Right lobe of liver (tissue), 6 donors: Measurements from ENCODE around the gene PAFAH2. TPM values are rescaled to one million over a fixed set of nuclear protein-coding genes. Genes with fewer than 3 reads are reported as not detected.

ENCODE experiments used
- ATAC-seq, 4 donors: fragments of 200-7000 bp; cut with Tn5 transposase; one replicate each; pipeline ENCODE4 v1.9.1; 2020; ENCODE audit warnings: mild to moderate bottlenecking in 4 of 4, moderate library complexity in 4 of 4
- DNase-seq, 3 donors: peaks; one replicate each; pipeline ENCODE4 v3.0.0-alpha.2; 2020
- H3K27ac ChIP-seq, 3 donors: fragments of 200-600 bp; one replicate each; pipeline ENCODE4 v1.8.0; 2022
- H3K27me3 ChIP-seq, 2 donors: fragments of 200-600 bp; one replicate each; pipeline ENCODE4 v1.8.0; 2022
- H3K36me3 ChIP-seq, 4 donors: fragments of 200-600 bp; sonication (generic) in 1 of 4; one replicate each; pipeline versions ENCODE4 v1.5.1 to v1.8.0; 2017 to 2022; ENCODE audit warnings: control low read depth in 1 of 4
- H3K4me1 ChIP-seq, 4 donors: fragments of 200-600 bp; sonication (generic) in 1 of 4; one replicate each; pipeline versions ENCODE4 v1.5.1 to v1.8.0; 2017 to 2022; ENCODE audit warnings: control low read depth in 1 of 4
- H3K4me3 ChIP-seq, 3 donors: fragments of 200-600 bp; one replicate each; pipeline ENCODE4 v1.8.0; 2022
- H3K9me3 ChIP-seq, 4 donors: fragments of 200-600 bp; sonication (generic) in 1 of 4; one replicate each; pipeline versions ENCODE4 v1.5.1 to v1.8.0; 2017 to 2022; ENCODE audit warnings: control low read depth in 1 of 4
- CTCF ChIP-seq, 4 donors: fragments of 200-600 bp in 3 of 4; fragments of 450-650 bp in 1 of 4; IDR thresholded peaks; one replicate each; pipeline versions ENCODE4 v1.5.1 to v1.8.0; 2016 to 2022; ENCODE audit warnings: antibody characterized with exemption in 4 of 4, mild to moderate bottlenecking in 2 of 4
- POLR2A ChIP-seq: fragments of 450-650 bp; IDR thresholded peaks from one replicate; pipeline ENCODE4 v1.6.1; 2017; ENCODE audit warnings: antibody characterized with exemption, mild to moderate bottlenecking
- WGBS: methylation state at CpG from one replicate; pipeline ENCODE4 v1.1.6; 2018; ENCODE audit warnings: low coverage, low lambda C conversion rate; ENCODE audit not compliant: insufficient coverage; ENCODE audit errors: missing lambda C conversion rate; 5-methylcytosine and 5-hydroxymethylcytosine counted together
- intact Hi-C, 2 donors: fragments of 100-400 bp; cut with DNase I; formaldehyde crosslinking; loops; one replicate each; pipeline versions ENCODE4 v1.11.2 to v1.14.1; 2022
- total RNA-seq, 6 experiments: library from RNA; depleted of rRNA in 2 of 6; stranded (reverse); fragments of >200 nt in 2 of 6; fragmentation: NEBNext Ultra II Directional in 3 of 6; extraction: Animal tissue kit (Norgen Biotek cat#: 25700) in 3 of 6; gene quantifications; one replicate each; pipeline versions ENCODE4 v1.1.0 to v1.2.4, GENCODE V29; 2016 to 2023
- donor health status: DM: no; HTN: yes; CAD: no.
- donor health status: DM: no; HTN: no; CAD: no.
- donor health status: DM: no; HTN: no; CAD: no.
- donor health status: DM: no; HTN: yes; CAD: no.
- donor health status: DM: no; HTN: yes; CAD: no.

Gene PAFAH2
- total RNA-seq, 6 experiments from 2014 or later: 13.2 to 25.2 (median 18.6) TPM

DNA sequence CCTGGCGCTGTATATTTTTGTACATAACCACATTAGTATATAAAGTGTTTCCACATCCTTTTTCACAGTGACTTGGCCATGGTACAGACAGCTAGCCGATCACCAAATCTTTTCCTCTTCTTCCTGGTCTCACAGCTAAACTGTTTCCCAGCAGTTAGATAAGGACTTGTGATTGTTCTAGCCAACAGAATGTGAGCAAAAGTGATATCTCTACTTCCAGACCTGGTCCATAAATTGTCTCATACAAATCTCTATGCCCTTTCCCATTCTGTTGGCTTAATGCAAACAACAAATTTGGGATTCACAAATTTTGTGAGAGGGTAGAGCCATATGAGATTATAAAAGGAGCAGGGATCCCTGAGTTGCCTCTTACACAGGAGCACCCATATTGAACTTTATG lies 19.5 kb downstream of the PAFAH2 start:
- peaks cover 4 to 75% (median 19%) of the 10 kb centered on the region in 4 donors for H3K36me3 ChIP-seq
- H3K27me3 ChIP-seq: no peaks in the 10 kb centered on the region
- DNase-seq (no peak), ATAC-seq (no peak)
- TF ChIP-seq POLR2A (no peak), CTCF (IDR thresholded peaks at IDR 0.05) (no peak)
- no peaks in the 10 kb centered on the region for H3K9me3 ChIP-seq
- H3K27ac ChIP-seq: no peak overlapping the region
- intact Hi-C loops: no loop called here
- WGBS: 72% methylated on average over 2 of the region's 2 CpGs
- H3K4me1 ChIP-seq: no peaks in the 10 kb centered on the region
- no peak overlapping the region for H3K4me3 ChIP-seq

DNA sequence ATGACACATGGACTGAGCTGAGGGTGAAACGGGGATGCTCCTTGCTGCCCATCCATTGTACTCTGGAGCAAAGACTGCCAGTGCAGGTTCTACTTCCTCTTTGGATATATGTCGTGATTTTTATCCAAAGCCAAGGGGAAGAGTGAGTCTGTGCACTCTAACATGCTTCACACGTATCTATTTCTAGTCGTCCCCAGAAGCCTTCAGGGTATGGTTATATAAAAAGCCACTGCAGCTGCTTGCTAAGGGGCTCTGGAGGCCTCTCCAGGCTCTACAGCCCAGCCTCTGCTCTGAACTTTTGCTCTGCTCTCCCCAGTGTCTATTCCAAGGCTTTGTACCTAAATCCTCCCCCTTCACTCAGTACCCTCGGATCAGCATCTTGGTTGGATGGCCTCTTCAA lies 20.1 kb downstream of the PAFAH2 start:
- Histone ChIP-seq H3K27ac (no peak overlapping the region), H3K9me3 (no peaks in the 10 kb centered on the region), H3K4me1 (no peaks in the 10 kb centered on the region), H3K27me3 (no peaks in the 10 kb centered on the region), H3K36me3 (peaks cover 4 to 75% (median 20%) of the 10 kb centered on the region in 4 donors), H3K4me3 (no peak overlapping the region)
- TF ChIP-seq CTCF (IDR thresholded peaks at IDR 0.05) (no peak), POLR2A (no peak)
- no peak for ATAC-seq
- intact Hi-C loops: no loop called here
- DNase-seq: no peak
- 84% methylated on average over 5 of the region's 5 CpGs for WGBS

DNA sequence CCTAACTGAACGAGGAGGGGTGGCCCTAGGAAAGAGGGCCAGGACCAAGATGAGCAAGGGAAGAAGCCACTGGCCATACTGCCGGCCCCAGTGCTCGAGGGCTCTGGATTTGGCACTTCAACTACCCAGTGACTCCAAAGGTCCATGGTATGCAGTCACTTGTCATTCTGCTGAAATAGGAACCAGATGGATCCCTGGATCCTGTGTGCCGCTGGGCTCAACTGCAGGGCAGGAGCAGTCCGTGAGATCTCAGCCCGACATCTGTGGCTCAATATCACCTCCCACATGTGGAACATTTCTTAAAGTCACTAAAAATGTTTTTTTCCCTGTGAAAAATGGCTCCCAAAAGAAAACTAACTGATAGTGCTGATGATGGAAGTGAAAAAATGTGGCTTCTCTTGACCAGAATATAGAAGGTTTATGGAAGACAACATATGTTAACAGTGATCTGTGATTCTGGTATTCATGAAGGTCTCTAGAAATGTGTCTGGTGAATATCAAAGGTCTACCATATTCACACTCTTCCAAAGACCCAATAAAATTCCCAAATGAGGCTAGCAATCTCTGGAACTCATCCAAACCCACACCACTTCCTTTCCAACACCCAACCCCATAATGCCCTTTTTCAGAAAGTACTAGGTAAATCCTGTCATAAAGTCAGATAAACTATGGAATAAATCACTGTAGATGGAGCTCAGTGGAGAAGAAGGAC lies 24.1 kb downstream of the PAFAH2 start:
- ATAC-seq: no peak
- TF ChIP-seq POLR2A: no peak
- TF ChIP-seq CTCF (IDR thresholded peaks at IDR 0.05): no peak
- intact Hi-C loops: no loop called here
- H3K9me3 ChIP-seq: no peaks in the 10 kb centered on the region
- H3K4me1 ChIP-seq: no peaks in the 10 kb centered on the region
- no peak overlapping the region for H3K4me3 ChIP-seq
- H3K36me3 ChIP-seq: peaks cover 0 to 59% (median 10%) of the 10 kb centered on the region in 4 donors
- no peak overlapping the region for H3K27ac ChIP-seq
- 100% methylated on average over 3 of the region's 6 CpGs for WGBS
- DNase-seq: no peak
- H3K27me3 ChIP-seq: no peaks in the 10 kb centered on the region

DNA sequence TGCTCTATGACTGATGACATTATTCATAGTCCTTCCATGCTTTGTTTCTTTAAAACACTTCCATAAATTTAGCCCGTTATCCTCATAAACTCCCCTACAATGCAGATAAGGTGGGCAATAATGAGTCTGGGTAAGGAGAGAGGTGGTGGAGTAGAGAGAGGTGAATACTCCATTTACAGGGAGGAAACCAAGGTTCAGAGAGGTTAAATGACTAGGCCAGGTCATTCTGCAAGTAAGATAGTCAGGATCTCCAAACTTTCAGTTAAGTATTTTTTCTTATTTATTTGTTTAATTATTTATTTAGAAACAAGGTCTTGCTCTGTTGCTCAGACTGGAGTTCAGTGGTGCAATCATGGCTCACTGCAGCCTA lies 26.1 kb downstream of the PAFAH2 start:
- no peak overlapping the region for H3K27ac ChIP-seq
- DNase-seq (no peak), ATAC-seq (no peak)
- peaks cover 0 to 58% (median 10%) of the 10 kb centered on the region in 4 donors for H3K36me3 ChIP-seq
- no peaks in the 10 kb centered on the region for H3K4me1 ChIP-seq
- no peak overlapping the region for H3K4me3 ChIP-seq
- 75% methylated on average over 1 of the region's 1 CpG for WGBS
- H3K27me3 ChIP-seq: no peaks in the 10 kb centered on the region
- intact Hi-C loops: no loop called here
- H3K9me3 ChIP-seq: no peaks in the 10 kb centered on the region
- TF ChIP-seq CTCF (IDR thresholded peaks at IDR 0.05) (no peak), POLR2A (no peak)
